HG03521 (cell line): ENCODE results near the gene MAP6.
A peak's percentile ranks its signal among the peaks of the same experiment; 100 is the strongest.

Experiments
- ATAC-seq: cut with Tn5 transposase; IDR thresholded peaks from one replicate; pipeline ENCODE4 v1.9.1; 2021; ENCODE audit warnings: mild to moderate bottlenecking, moderate library complexity; ENCODE audit not compliant: unreplicated experiment

The MAP6 gene

DNA sequence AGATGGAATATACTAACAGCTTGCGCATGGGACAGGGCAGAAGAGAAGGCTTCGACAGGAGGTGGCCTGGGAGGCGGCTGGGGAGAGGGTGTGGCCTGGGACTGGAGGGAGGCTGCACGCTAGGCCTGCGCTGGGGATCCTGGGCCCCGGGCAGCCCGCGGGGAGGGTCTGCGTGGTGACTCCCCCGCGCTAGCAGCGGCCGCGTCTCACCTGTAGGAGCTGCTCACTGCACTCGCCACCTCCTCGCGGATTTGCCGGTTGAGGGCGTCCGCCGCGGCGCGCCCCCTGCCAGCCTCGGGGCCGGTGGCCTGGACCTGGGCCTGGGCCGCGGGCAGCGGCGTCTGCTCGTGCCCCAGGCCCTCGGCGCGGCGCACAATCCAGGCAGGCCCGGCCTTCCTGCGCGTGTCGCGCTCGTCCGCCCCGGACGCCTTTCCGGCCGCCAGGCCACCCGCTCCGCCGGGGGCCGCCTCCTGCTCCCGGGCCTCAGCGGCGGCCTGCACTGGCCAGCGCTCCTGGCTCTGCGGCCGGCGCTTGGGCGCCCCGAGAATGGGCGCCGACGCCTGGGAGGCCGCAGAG, 1.5 kb downstream of the MAP6 start:
- no peak for ATAC-seq

DNA sequence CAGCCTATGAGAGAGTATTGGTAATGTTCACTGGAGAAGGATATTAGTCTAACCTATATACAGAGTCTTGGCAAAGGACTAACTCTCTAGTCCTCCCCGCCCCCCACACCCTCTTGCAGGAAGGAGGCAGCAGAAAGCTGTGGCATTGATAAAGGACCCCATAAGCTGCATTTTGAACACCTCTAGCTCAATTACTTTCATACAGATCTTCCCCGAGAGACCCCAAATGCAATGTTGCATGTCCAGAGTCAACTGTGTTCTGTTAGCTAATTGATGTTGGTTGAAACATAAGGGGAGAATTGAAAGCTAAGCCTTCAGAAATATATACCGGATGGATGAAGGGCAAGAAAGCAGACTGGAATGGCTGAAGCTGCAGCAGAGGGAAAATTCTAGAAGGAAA, 2.8 kb downstream of the MAP6 start:
- no peak for ATAC-seq

DNA sequence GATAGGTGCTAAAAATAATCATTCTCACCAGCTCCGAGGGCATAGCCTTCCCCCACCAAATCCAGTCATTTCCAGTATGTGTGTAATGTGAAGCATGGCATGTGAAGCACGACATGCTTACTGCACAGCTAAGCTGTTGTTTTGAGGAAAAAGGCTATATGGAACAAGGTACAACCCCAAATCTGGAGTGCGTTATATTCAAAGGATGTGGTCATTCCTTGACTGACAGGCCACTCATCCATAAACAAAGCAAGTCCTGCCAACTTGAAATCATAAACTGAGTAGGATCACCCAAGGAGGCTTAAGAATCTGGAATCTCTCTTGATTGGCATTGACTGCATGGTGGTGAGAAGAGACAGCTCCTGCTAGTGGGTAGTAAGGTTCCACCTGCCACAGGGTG, 3.7 kb downstream of the MAP6 start:
- ATAC-seq: no peak

DNA sequence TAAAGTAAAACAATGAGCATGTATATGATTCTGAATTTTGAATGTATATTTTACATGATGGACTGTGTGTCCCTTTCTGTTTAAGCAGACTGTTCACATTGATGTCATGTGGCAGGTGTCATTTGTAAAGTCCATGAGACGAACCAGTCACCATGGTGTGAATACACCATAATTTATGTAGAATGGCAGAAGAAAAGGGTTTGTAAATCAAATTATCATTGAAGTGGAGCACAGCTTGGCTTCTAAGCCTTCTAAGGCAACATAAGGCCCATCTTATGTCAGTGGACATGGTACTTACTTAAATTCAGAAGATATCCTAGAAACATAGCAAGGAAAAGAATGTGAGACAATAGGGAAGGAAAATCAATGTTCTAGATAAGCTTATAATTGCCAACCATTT, 4.4 kb downstream of the MAP6 start:
- no peak for ATAC-seq

DNA sequence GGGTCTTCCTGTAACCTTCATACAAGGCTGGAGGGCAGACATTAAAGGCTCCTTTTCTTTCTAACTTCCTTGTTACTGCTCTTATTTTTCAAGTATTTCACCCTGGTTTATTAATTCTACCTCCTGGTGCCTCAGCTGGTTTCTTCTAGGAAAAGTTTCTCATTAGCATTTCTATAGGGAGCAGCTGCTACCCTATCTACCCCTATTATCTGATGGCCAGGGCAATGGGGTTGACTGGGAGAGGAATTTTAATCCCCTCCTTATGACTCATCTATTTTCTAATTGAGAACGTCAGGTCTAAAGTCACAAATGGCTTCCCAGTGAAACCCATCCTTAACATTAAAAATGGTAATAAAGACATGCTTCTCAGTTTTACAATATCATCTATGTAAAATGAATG, 5.0 kb downstream of the MAP6 start:
- ATAC-seq: no peak

DNA sequence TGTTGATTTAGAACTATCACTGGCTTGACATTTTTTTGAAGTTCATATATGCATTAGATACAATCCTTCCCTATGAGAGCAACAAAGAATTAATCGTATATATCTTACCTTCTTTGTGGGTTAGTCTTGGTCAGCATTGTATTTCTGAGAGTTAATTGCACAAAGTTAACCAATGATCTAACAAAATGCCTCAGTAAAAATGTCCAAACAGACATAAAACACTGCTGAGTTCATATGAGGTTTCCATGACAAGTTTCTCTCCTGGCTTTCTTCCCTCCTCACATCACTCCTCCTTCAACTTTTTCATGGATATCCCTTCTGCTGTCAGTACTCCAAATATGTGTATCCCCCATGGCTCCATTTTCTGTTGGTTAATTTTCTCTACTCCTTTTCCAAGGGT, 9.0 kb downstream of the MAP6 start:
- no peak for ATAC-seq

DNA sequence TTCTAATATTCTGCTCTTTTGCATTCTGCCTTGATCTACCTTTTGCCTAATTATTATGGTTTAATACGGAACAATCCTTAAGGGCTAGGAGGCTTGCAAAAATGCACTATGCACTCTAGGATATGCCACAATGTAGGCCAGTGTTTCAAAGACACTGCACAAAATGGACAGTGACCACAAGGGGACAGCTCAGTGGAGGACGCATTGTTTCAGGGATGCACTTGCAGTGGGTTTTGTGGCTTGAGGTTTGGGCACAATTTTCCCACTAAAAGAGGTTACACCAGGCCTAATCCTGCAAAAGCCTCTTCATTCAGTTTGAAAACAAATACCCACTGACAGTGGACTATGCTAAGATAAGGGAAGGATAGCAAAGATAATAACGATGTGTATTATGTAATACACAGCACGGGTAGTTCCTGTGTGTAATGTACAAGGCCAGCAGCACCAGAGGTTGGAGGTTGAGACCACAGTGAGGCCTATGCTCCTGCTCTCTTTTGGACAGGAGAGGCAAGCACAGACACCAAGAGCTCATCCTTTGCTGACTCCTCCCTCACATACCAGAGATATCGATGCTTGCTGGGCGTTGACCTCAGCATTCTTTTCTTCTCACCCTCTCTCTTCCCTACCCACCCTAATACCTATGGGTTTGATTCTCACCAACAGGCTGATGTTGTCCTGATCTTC, 12.7 kb downstream of the MAP6 start:
- ATAC-seq: no peak

DNA sequence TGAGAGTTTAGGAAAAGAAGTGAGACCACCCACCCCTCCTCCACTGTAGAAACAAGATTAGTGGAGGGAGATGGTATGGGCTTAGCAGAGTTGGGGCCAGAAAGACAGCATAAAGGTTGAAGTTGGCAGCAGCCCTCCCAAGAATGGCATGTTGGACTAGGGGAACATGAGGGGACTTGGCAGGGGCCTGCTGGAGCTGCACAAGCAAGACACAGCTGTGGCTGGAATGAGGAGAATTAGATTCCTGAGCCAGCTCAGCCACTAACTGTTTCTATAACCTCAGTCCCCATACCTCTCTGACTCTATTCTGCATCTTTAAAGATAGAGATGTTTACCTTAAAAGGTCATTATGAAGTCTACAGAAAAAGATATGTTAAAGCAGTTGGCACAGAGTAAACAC, 13.2 kb downstream of the MAP6 start:
- no peak for ATAC-seq

DNA sequence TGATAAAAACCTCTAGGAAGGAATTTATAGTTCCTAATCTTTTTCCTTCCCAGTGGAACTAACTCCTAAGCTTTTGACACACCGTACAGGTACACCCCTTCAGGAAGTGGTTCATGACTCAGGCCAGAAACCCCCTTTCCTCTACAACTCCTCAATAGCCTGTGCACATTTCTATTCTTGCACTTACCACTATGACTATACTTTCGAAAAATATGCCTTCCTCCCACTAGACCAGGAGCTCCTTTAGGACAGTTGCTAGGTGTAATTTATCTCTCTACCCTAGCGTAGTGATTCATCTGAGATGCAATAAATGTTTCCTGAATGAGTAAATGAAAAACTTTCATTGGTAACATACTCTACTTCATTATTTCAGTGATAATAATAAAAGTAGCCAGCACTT, 14.5 kb downstream of the MAP6 start:
- peak; percentile 51 for ATAC-seq

DNA sequence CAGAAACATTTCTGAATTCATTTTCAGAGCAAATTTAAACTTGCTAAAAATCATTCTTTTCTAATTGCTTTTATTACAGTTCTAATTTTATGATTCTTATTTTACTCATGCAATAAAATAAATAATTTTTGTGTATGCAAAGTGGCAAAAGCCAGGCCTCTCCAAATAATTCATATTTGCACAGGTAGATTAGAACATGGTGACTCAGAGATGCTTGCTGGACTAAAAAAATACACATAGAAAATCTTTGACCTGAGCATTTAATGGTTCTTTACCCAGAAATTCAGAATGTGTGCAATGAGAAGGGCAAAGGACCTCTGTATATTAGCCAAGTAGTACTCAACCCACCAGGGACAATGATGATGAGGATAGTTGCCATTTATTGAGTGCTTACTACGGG, 15.3 kb downstream of the MAP6 start:
- no peak for ATAC-seq

DNA sequence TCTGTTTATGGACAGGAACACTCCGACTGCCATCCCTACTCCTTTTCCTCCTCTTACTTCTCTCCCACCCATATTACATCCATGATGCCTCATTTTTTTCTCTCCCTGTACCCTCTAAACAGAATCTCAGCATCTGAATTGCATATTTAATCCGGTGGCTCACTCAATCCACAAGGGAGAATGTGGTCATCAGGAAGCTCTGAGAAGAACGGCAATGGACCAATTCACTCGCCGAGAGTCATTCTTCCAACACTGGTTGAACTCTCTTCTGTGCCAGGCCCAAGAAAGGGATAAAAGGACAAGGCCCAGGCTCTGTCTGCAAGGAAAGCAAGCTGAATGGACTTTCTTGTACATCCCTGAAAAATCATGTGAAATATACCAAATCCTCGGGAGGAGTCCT, 15.9 kb downstream of the MAP6 start:
- no peak for ATAC-seq

DNA sequence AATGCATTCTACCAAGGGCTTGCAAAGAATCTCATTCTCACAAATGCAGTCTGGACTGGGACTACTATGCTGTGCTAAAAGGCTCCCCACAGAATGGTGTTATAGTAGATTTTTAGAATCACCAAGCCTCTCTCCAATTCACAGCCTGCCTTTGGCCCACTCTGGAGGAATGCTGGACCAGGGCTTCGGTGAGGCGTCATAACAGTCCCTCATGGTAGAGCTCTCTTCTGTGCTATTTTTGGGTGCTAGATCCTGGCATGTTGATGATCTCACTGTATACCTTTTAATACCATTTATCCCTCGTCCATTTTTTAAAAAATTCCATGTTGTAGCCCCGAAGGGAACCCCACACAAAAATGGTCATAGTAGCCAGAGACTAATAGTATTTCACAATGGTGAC, 17.6 kb downstream of the MAP6 start:
- no peak for ATAC-seq

DNA sequence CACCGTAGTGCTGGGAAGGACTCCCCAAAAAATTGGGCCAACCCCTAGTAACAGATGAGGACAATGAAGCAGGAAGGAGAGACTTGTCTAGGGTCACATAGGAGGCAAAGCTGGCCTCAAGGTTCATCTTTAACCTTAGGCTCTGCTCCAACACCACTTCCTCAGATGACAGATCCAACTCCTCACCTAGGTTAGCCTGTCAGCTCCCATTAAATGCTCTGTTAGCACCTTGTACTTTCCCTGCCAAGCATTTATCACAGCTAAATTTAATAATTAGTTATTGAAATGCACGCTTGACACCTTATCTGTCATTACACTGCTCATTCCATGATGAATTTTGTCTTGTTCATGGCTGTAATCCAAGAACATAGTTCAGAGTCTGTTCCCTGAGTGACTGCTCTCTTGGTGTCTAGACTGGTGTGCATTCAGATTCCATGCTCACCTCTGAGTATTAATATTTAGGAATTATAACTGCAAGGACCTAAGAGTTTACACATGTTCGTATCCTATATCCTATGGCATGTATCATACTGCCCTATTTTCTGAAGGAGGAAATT, 18.6 kb downstream of the MAP6 start:
- no peak for ATAC-seq

DNA sequence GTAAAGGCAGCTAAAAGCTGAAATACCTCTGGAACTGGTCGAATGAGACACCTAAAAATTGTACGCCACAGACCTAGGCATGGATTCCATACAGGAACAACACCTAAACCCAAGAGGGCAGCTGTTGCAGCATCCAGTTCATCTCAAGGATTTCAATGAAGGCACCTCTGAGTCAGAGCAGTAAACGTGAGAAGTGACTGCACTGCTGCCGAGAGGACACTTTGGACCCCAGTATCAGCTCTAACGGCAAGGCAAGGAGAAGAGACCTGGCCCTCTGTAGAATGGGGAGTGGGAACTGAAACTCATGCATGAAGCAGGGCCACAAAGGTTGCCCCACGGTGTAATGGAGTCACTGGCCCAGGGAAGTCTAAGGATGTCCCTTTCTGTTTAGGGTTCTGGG, 23.9 kb downstream of the MAP6 start:
- ATAC-seq: no peak

DNA sequence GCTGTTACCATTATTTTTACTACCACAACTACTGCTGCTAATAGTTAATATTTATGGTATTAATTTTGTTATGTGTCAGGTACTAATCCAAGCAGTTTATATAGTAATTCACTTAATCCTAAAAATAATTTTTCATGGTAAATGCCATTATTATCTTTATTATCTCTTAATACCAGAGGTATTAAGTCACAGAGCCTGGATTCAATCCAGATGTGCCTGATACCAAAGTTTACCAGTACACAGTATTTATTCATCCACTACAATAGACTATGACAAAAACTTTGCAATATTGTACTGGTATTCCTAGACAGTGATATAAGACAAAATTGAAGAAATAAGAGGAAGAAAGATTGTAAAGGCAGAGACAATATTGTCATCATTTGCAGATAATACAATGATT, 24.5 kb downstream of the MAP6 start:
- ATAC-seq: no peak

DNA sequence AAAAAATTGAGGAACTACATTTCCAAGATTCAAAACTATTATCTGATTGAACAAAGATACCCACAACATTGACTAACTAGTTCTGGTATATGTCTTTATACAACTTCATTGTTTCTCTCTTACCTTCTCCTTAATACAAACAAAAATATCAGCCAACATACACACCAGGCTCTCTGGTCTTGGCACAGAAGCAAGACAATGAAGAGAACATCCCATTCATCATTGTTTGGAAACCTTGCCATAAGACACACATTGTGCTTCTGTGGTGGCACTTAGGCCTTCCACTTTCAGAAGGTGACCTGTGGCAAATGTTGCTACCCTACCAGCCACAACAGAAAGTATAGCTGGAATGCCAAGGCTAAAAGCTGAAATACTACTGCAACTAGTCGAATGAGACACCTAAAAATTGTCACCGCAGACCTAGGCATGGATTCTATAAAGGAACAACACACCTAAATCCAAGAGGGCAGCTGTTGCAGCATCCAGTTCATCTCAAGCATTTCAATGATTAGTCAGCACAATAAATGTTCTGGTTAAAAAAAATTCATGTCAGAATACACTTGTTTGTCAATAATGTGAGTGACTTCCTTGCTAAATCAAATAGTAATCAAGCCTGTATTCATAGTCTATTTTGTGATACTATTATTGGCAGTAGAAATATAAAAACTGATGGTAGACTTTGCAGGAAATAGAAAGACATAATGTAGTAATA, 26.3 kb downstream of the MAP6 start:
- no peak for ATAC-seq

DNA sequence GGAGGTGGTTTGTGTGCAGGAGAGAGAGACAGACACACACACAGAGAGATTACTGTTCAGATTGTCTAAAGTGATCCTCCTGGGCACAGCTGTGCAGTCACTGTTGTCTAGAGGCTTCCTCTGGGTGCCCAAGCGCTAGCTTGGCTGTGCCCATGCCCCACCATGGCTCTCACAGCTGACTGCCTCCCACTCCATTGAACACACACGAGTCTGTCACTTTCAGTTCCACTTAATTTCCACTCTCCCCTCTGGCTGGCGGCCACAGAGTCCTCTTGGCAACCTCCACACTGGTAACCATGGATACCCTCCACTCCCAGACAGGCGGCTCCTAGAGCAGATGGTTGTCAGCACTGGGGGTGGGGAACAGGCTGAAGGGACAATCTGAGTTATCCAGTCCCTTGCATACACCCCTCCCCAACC, 29.1 kb downstream of the MAP6 start:
- ATAC-seq: no peak

DNA sequence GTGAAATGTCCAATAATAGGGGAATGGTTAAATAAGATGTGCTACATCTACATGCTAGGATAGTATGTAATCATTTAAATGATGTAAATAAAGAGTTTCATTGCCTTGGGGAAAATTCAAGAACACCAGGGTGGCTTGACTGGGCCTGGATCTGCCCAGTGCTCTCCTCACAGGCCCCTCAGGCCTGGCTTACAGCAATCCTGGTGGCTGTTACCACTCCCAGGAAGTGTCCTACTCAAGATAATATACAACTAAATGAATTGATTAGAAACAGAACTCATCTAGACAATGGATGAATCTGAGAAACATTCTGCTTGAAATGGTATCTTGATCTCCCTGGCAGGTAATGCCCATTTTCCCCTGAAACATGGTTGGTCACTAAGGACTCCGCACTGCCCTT, 30.8 kb downstream of the MAP6 start:
- no peak for ATAC-seq

DNA sequence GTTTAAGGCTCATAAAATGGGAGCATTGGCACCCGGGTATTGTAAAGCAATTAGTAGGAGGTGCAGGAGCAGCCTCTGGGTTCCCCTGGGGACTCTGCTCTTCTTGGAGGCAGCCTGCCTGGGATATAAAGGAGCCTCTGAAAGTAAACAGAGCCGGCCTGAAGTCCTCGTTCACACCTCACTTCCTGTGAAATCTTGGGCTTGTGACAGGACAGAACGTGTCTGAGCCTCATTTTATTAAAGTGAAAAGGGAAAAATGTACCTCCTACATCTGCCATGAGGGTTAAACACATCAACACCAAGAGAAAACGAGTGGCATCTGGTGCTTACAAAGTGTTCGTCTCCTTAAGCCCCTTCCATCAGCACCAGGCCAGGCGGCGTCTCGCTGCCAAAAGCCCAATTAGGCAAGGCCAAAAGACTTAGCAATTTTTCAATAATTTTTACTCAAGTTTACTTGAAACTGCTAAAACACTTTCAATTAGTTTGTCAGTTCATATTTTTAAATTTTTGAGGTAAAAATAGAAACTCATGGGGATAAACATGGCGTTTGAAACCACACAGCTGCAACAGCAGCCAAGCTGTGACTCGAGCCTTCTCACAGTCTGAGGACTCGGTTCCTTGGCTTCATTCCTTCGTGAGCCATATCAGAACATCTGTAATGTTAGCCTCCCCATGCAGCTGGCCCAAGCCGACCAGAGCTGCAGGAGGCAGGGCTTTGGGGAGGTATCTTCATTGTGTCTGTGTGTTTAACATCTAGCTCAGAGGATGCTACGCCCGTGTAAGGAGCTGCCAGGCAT, 33.6 kb downstream of the MAP6 start:
- no peak for ATAC-seq

DNA sequence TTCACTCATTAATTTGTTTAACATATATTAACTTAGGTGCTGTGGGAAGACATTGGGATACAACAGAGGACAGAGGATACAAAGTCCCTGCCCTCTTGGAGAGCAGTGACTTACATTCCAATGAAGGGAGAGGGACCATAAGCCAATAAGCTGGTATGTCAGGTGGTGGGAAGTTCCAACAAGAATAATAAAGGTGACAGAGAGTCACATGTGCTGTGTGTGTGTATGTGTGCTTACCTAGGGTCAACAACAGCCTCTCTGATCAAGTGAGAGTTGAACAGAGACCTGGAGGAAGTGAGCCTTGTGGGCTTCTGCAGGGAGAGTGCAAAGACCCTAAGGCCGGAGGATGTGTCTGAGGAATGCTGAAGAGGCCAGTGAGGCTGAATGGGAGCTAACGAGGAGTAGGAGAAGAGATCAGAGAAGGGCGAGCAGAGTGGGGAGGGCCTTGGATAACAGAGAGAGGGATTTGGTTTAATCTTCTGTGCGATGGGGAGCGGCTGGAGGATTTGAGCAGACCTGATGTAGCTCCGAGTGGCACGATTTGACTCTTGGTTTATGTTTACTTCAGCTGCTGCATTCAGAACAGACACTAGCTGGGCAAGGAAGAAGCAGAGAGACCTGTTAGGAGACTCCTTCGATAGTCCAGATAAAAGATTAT, 35.3 kb downstream of the MAP6 start:
- ATAC-seq: no peak

DNA sequence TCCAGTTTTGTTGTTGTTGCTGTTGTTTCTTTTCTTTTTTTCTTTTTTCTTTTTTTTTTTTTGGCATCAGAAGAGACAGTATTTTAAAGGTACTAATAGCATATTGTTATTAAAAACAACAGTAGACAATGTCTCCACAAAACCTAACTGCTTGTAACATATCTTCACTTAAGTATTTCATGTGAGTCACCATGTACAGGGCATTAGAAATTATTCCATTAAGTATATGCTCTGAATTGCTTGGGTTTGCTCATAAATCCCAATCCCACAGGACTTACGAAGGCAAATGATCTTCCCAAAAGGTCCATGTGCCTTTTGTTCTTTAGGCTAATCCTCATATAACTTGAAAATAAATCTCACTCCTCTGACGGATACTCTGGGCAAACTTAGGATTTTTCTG, 35.9 kb downstream of the MAP6 start:
- no peak for ATAC-seq
